ENCODE data around the gene IBTK.

Gene IBTK

GRCh38 chr6:82240186-82240585 is 7.4 kb downstream of the IBTK start:
- Histone ChIP-seq H3K27ac (ENCODE audit: low read depth, low read length, poor library complexity, severe bottlenecking) (no peak overlapping the region), H3K9me3 (ENCODE audit: low read length) (no peaks in the 10 kb centered on the region), H3F3A (ENCODE audit: insufficient read depth, low read length) (no peaks in the 10 kb centered on the region), H4K20me1 (ENCODE audit: insufficient read depth, low read length) (no peaks in the 10 kb centered on the region), H2AFZ (ENCODE audit: low read length) (no peak overlapping the region), H3K9ac (ENCODE audit: low read length) (no peak overlapping the region), H3K4me2 (ENCODE audit: low read length) (no peak overlapping the region), H3K9me2 (ENCODE audit: low read depth, low read length) (no peaks in the 10 kb centered on the region), H3K4me1 (ENCODE audit: insufficient read depth, low read length, severe bottlenecking) (peaks cover 5% of the 10 kb centered on the region), H3K36me3 (ENCODE audit: insufficient read depth, low read length) (peaks cover 18% of the 10 kb centered on the region), H3K79me2 (ENCODE audit: insufficient read depth, low read length) (peaks cover 39% of the 10 kb centered on the region), H3K4me3 (ENCODE audit: low read depth, low read length, poor library complexity, severe bottlenecking) (no peak overlapping the region), H3K27me3 (ENCODE audit: insufficient read depth, low read length) (no peaks in the 10 kb centered on the region)
- no peak for TF ChIP-seq CTCF (IDR thresholded peaks at IDR 0.05; ENCODE audit: low read length)
- no peak for TF ChIP-seq EZH2 (IDR thresholded peaks at IDR 0.05; ENCODE audit: borderline replicate concordance, low read length)

- H3K4me1 ChIP-seq (ENCODE audit: insufficient read depth, low read length, severe bottlenecking) = no peaks in the 10 kb centered on the region
- peaks cover 18% of the 10 kb centered on the region for H3K36me3 ChIP-seq (ENCODE audit: insufficient read depth, low read length)
- H3K9ac ChIP-seq (ENCODE audit: low read length) = no peak overlapping the region
- TF ChIP-seq CTCF (IDR thresholded peaks at IDR 0.05; ENCODE audit: low read length) (no peak), EZH2 (IDR thresholded peaks at IDR 0.05; ENCODE audit: borderline replicate concordance, low read length) (no peak)
- no peak overlapping the region for H2AFZ ChIP-seq (ENCODE audit: low read length)
- no peak overlapping the region for H3K4me2 ChIP-seq (ENCODE audit: low read length)
- H3K9me3 ChIP-seq (ENCODE audit: low read length) = no peaks in the 10 kb centered on the region
- H3K27me3 ChIP-seq (ENCODE audit: insufficient read depth, low read length) = no peaks in the 10 kb centered on the region
- no peaks in the 10 kb centered on the region for H4K20me1 ChIP-seq (ENCODE audit: insufficient read depth, low read length)
- no peaks in the 10 kb centered on the region for H3K9me2 ChIP-seq (ENCODE audit: low read depth, low read length)
- no peak overlapping the region for H3K4me3 ChIP-seq (ENCODE audit: low read depth, low read length, poor library complexity, severe bottlenecking)
- no peak overlapping the region for H3K27ac ChIP-seq (ENCODE audit: low read depth, low read length, poor library complexity, severe bottlenecking)
- peaks cover 34% of the 10 kb centered on the region for H3K79me2 ChIP-seq (ENCODE audit: insufficient read depth, low read length)
- no peaks in the 10 kb centered on the region for H3F3A ChIP-seq (ENCODE audit: insufficient read depth, low read length)
Measured at GRCh38 chr6:82239597-82239996, 7.9 kb downstream of the IBTK start.

- Histone ChIP-seq H3K79me2 (ENCODE audit: insufficient read depth, low read length) (peaks cover 23% of the 10 kb centered on the region), H3K9ac (ENCODE audit: low read length) (no peak overlapping the region), H3K27me3 (ENCODE audit: insufficient read depth, low read length) (no peaks in the 10 kb centered on the region), H3K4me2 (ENCODE audit: low read length) (no peak overlapping the region), H4K20me1 (ENCODE audit: insufficient read depth, low read length) (no peaks in the 10 kb centered on the region), H3K9me2 (ENCODE audit: low read depth, low read length) (no peaks in the 10 kb centered on the region), H3K4me1 (ENCODE audit: insufficient read depth, low read length, severe bottlenecking) (no peaks in the 10 kb centered on the region), H2AFZ (ENCODE audit: low read length) (no peak overlapping the region), H3F3A (ENCODE audit: insufficient read depth, low read length) (no peaks in the 10 kb centered on the region), H3K27ac (ENCODE audit: low read depth, low read length, poor library complexity, severe bottlenecking) (no peak overlapping the region), H3K4me3 (ENCODE audit: low read depth, low read length, poor library complexity, severe bottlenecking) (no peak overlapping the region), H3K9me3 (ENCODE audit: low read length) (no peaks in the 10 kb centered on the region), H3K36me3 (ENCODE audit: insufficient read depth, low read length) (peaks cover 33% of the 10 kb centered on the region)
- no peak for TF ChIP-seq EZH2 (IDR thresholded peaks at IDR 0.05; ENCODE audit: borderline replicate concordance, low read length)
- no peak for TF ChIP-seq CTCF (IDR thresholded peaks at IDR 0.05; ENCODE audit: low read length)
Measured at GRCh38 chr6:82237013-82237412, 10.5 kb downstream of the IBTK start.

Data from OCI-LY1 (cell line).